OCI-LY7 (cell line): ENCODE results near the gene PATJ. TPM values are rescaled to one million over a fixed set of nuclear protein-coding genes. Genes with fewer than 3 reads are reported as not detected.

ENCODE experiments used
- BruUV-seq: library from RNA; stranded (reverse); fragments of 400-500 nt; replicated peaks from 2 replicates; lab custom pipeline; 2021; lab: Mats Ljungman, UMichigan
- CTCF ChIA-PET: fragments of 300-600 bp; sonication (Branson Sonifier 250); formaldehyde crosslinking; loops from one replicate; lab custom pipeline; 2022; ENCODE audit warnings: antibody characterized with exemption; ENCODE audit not compliant: unreplicated experiment; lab: Charles Lee
- POLR2A ChIA-PET: fragments of 300-600 bp; sonication (Branson Sonifier 250); formaldehyde crosslinking; loops from one replicate; lab custom pipeline; 2022; ENCODE audit warnings: antibody characterized with exemption; lab: Charles Lee
- DNase-seq: peaks from one replicate; pipeline ENCODE4 v3.0.0-alpha.2; 2015; ENCODE audit warnings: low spot score
- H2AFZ ChIP-seq: fragments of 200-600 bp; sonication (generic), shearing (Covaris generic); 2 replicates; pipeline ENCODE4 v1.6.1; 2014; ENCODE audit warnings: mild to moderate bottlenecking, antibody characterized with exemption, low read length, moderate library complexity
- H3K27ac ChIP-seq: fragments of 200-600 bp; sonication (generic); 2 replicates; pipeline ENCODE4 v1.5.1; 2014; ENCODE audit warnings: mixed run types, low read depth, mild to moderate bottlenecking, moderate library complexity, low read length, inconsistent platforms; ENCODE audit not compliant: poor library complexity, severe bottlenecking
- H3K36me3 ChIP-seq: fragments of 200-600 bp; sonication (generic); 2 replicates; pipeline ENCODE4 v1.6.1; 2014; ENCODE audit warnings: mild to moderate bottlenecking, antibody characterized with exemption, low read length, moderate library complexity, mixed read lengths; ENCODE audit not compliant: insufficient read depth
- H3K4me1 ChIP-seq: fragments of 200-600 bp; sonication (generic); 2 replicates; pipeline ENCODE4 v1.5.1; 2014; ENCODE audit warnings: mild to moderate bottlenecking, low read length; ENCODE audit not compliant: insufficient read depth, poor library complexity, severe bottlenecking
- H3K4me2 ChIP-seq: fragments of 200-600 bp; sonication (generic); 2 replicates; pipeline ENCODE4 v1.6.1; 2014; ENCODE audit warnings: mild to moderate bottlenecking, low read length
- H3K4me3 ChIP-seq: fragments of 200-600 bp; sonication (generic); 2 replicates; pipeline ENCODE4 v1.5.1; 2014; ENCODE audit warnings: mild to moderate bottlenecking, low read depth, low read length; ENCODE audit not compliant: poor library complexity, severe bottlenecking
- H3K79me2 ChIP-seq: fragments of 200-600 bp; sonication (generic); 2 replicates; pipeline ENCODE4 v1.6.1; 2016; ENCODE audit warnings: low read depth, mild to moderate bottlenecking, low read length, moderate library complexity, mixed read lengths; ENCODE audit not compliant: insufficient read depth
- H3K9me2 ChIP-seq: fragments of 200-600 bp; sonication (generic); 2 replicates; pipeline ENCODE4 v1.6.1; 2016; ENCODE audit warnings: mild to moderate bottlenecking, low read length, mixed read lengths; ENCODE audit not compliant: insufficient read depth
- H3K9me3 ChIP-seq: fragments of 200-600 bp; sonication (generic); 2 replicates; pipeline ENCODE4 v1.6.1; 2014; ENCODE audit warnings: mild to moderate bottlenecking, mixed run types, low read length, mixed read lengths
- H4K20me1 ChIP-seq: fragments of 200-600 bp; sonication (generic); 2 replicates; pipeline ENCODE4 v1.6.1; 2014; ENCODE audit warnings: mild to moderate bottlenecking, antibody characterized with exemption, low read length, moderate library complexity, mixed read lengths; ENCODE audit not compliant: insufficient read depth
- EZH2phosphoT487 ChIP-seq: fragments of 200-600 bp; sonication (generic); IDR thresholded peaks from 2 replicates; pipeline ENCODE4 v1.6.1; 2018; ENCODE audit warnings: low read depth, borderline replicate concordance, mild to moderate bottlenecking, mixed run types, antibody characterized with exemption, low read length, moderate library complexity, mixed read lengths
- intact Hi-C: fragments of 100-400 bp; cut with micrococcal nuclease; formaldehyde crosslinking; loops from one replicate; pipeline ENCODE4 v1.10.0; 2022; ENCODE audit not compliant: unreplicated experiment
- total RNA-seq, 2 experiments: library from RNA; depleted of rRNA in 1 of 2; stranded (reverse); fragments of >200 nt in 1 of 2; shearing (Covaris generic) in 1 of 2; gene quantifications; 2 replicates each; pipeline ENCODE4 v1.2.3, GENCODE V29; 2014 to 2022
- TF ChIP-seq, protein P1 (sequence below): fragments of 200-600 bp; sonication (generic); conservative IDR thresholded peaks from 2 replicates; pipeline ENCODE4 v1.5.1; 2014; ENCODE audit warnings: mild to moderate bottlenecking, antibody characterized with exemption, low read length, moderate library complexity, mixed read lengths

The PATJ gene
- total RNA-seq, 2 experiments from 2014 or later: 0.95 to 4.0 TPM

DNA sequence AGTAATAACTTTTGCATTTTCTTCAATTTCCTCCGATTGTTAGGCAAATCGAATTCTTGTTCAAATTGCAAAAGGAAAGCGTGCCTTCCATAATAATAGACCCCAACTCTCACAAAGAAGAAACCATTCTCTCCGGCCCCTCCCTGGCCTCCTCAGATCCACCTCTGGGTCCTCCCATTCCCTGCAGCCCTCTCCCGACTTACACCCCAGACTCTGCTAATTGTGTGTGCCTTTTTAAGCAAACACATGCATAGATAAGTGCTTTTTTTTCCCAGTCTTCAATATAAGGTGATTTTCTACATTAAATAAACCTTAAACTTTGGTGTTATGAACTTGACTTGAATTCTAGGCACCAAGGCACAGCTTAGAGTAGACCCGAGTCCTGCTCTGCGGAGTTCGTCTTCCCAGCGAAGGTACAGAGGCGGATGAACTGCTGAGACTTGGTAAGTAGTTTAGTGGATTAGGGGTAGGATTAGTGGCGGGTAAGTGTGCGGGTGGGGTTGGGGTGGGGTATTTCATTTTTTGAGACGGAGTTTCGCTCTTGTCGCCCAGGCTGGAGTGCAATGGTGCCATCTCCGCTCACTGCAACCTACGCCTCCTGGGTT, 453.9 kb downstream of the PATJ start:
- no peaks in the 10 kb centered on the region for H3K36me3 ChIP-seq
- no peak overlapping the region for H3K4me3 ChIP-seq
- CTCF ChIA-PET: no interaction called here
- no peaks in the 10 kb centered on the region for H3K4me1 ChIP-seq
- H3K27ac ChIP-seq: no peak overlapping the region
- H3K9me3 ChIP-seq: no peaks in the 10 kb centered on the region
- no peak for DNase-seq
- no peak overlapping the region for H3K4me2 ChIP-seq
- H3K9me2 ChIP-seq: no peaks in the 10 kb centered on the region
- BruUV-seq: no TSS peak
- POLR2A ChIA-PET: no interaction called here
- intact Hi-C loops: no loop called here
- H3K79me2 ChIP-seq: no peaks in the 10 kb centered on the region
- no peaks in the 10 kb centered on the region for H4K20me1 ChIP-seq
- no peak overlapping the region for H2AFZ ChIP-seq
- TF ChIP-seq, protein P1, sequence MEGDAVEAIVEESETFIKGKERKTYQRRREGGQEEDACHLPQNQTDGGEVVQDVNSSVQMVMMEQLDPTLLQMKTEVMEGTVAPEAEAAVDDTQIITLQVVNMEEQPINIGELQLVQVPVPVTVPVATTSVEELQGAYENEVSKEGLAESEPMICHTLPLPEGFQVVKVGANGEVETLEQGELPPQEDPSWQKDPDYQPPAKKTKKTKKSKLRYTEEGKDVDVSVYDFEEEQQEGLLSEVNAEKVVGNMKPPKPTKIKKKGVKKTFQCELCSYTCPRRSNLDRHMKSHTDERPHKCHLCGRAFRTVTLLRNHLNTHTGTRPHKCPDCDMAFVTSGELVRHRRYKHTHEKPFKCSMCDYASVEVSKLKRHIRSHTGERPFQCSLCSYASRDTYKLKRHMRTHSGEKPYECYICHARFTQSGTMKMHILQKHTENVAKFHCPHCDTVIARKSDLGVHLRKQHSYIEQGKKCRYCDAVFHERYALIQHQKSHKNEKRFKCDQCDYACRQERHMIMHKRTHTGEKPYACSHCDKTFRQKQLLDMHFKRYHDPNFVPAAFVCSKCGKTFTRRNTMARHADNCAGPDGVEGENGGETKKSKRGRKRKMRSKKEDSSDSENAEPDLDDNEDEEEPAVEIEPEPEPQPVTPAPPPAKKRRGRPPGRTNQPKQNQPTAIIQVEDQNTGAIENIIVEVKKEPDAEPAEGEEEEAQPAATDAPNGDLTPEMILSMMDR: no peak
- no peak for TF ChIP-seq EZH2phosphoT487

DNA sequence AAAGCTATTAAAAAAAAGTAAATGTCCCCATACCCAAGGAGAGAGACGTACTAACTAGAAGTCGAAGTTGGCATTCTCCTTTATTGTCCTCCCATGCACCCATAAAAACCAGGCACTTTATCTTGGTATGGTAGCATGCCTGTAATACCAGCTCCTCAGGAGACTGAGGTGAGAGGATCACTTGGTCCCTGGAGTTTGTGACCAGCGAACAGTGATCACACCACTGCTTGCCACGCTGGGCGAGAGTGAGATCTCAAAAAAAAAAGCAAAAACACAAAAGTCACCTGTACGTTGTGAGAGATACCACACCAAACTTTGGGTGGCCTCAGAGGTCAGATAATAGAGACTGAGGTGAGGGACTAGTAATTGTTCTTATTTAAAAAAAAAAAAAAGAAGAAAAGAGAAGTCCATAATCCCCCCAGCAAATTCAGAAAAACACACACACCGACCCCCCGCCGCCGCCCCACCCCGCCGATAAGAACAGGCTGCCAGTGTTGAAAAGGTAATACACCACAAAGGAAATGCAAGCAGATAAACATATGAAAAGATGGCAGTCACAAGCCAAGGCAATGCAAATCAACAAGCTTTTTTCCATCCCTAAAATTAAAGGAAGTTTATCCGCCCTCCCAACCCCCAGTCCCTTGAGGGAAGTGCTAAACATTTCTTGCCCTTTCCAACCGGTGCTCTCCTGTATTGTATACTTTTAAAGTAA, 455.9 kb downstream of the PATJ start:
- Histone ChIP-seq H2AFZ (no peak overlapping the region), H3K4me3 (no peak overlapping the region), H3K4me2 (no peak overlapping the region), H3K79me2 (no peaks in the 10 kb centered on the region), H3K9me3 (no peaks in the 10 kb centered on the region), H3K4me1 (no peaks in the 10 kb centered on the region), H3K9me2 (no peaks in the 10 kb centered on the region), H3K27ac (no peak overlapping the region), H3K36me3 (no peaks in the 10 kb centered on the region), H4K20me1 (no peaks in the 10 kb centered on the region)
- no TSS peak for BruUV-seq
- ChIA-PET POLR2A (no interaction called here), CTCF (no interaction called here)
- DNase-seq: no peak
- intact Hi-C loops: no loop called here
- TF ChIP-seq, protein P1: no peak
- no peak for TF ChIP-seq EZH2phosphoT487

DNA sequence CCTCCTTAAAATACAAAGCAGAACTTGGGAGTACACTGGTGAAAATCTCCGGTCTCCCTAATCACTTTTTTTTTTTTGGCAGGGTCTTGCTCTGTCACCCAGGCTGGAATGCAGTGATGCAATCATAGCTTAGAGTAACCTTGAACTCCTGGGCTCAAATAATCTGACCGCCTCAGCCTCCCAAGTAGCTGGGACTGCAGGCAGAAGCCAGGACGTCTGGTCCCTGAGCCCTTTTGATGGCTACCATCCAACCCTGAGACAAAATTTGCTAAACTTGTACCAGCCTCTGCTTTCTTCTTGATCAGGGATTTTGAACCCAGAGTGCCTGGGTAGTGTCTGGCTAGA, 456.5 kb downstream of the PATJ start:
- Histone ChIP-seq H3K4me2 (no peak overlapping the region), H3K9me3 (no peaks in the 10 kb centered on the region), H3K79me2 (no peaks in the 10 kb centered on the region), H3K4me3 (no peak overlapping the region), H3K9me2 (no peaks in the 10 kb centered on the region), H2AFZ (no peak overlapping the region), H4K20me1 (no peaks in the 10 kb centered on the region), H3K4me1 (no peaks in the 10 kb centered on the region), H3K36me3 (no peaks in the 10 kb centered on the region), H3K27ac (no peak overlapping the region)
- DNase-seq: no peak
- intact Hi-C loops: no loop called here
- no TSS peak for BruUV-seq
- ChIA-PET POLR2A (no interaction called here), CTCF (no interaction called here)
- TF ChIP-seq, protein P1: no peak
- TF ChIP-seq EZH2phosphoT487: no peak
